GM23338 (cell line): ENCODE data around the gene RIMKLB.

Experiments
- CTCF ChIP-seq, 2 experiments: fragments of 200-600 bp in 1 of 2; sonication (generic) in 1 of 2; conservative IDR thresholded peaks; 2 replicates each; pipeline versions ENCODE4 v1.5.1 to v1.6.1; 2016 to 2017; ENCODE audit warnings: antibody characterized with exemption in 2 of 2, low read depth in 2 of 2, mild to moderate bottlenecking in 2 of 2, moderate library complexity in 1 of 2
- EZH2 ChIP-seq: fragments of 200-600 bp; sonication (generic); IDR thresholded peaks from one replicate; pipeline ENCODE4 v1.8.0; 2017; ENCODE audit warnings: antibody characterized with exemption, mild to moderate bottlenecking, low read depth; ENCODE audit not compliant: unreplicated experiment

- TF ChIP-seq CTCF (conservative IDR thresholded peaks at IDR 0.05; ENCODE audit: low read depth in 2 of 2) (no peak; a peak in 1 of 4 replicates), EZH2 (no peak)
These were observed 116.0 kb downstream of the RIMKLB start for GRCh38 chr12:8813572-8814357.
